HG03469 (cell line): ENCODE results near the gene RBMX2.

Experiments
- ATAC-seq: cut with Tn5 transposase; IDR thresholded peaks from one replicate; pipeline ENCODE4 v1.9.1; 2021; ENCODE audit warnings: mild to moderate bottlenecking, moderate library complexity, moderate number of reproducible peaks; ENCODE audit not compliant: unreplicated experiment

RBMX2 gene

DNA sequence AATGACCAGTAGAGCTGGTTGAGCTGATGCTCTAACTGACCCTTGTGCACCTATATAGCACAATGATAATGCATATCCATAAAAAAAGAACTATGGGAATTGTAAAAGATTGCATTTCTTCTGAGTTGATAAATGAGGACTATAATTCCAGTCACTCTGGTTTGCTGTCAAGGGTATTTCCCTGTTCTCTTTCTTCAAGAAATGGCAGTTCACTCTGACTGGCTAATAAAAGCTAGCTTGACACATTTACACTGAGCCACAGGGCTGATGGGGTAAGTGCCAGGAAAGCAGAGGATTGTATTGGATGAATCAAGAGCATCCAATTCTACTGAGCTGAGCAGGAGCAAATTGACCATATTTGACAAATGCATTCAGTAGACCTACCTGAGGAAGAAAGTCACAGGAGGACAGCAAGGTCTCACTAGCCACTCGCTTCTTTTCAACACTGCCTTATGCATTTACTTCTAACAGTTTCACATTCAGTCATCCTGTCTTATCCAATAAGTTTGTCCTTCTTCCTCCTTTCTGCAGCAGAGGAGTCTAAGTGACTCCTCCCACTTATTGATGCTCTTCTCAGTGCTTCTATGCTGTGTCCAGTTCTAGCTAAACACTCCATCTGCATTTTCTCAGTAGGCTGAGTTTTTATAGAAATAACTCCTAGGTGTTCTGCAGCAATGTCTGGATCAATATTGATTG, 43.0 kb downstream of the RBMX2 start:
- ATAC-seq: no peak

DNA sequence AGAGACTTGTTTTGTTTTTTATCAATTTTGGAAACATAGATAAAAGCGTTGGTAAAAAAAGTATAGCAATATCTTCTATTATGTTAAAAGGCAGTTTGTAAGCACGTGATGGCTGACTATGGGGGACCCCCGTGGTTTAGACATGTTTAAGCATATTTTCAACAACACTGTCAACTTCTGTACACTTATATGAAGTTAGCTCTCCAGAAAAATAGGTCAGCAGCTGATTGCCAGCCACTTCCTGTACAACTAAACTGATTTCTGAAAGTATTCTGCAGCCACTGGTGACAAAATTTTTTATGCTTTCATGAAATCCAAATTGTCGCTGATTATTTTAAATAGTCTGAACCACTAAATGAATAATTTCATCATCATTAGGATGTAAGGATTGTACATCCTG, 45.2 kb downstream of the RBMX2 start:
- ATAC-seq: no peak
